HUES64 (cell line): ENCODE data around the gene P2RY1. TPM values are rescaled to one million over a fixed set of nuclear protein-coding genes. Genes with fewer than 3 reads are reported as not detected.
A peak's percentile ranks its signal among the peaks of the same experiment; 100 is the strongest.

Experiments used
- H3K27ac ChIP-seq: 2 replicates; pipeline ENCODE4 v1.7.0; 2013; ENCODE audit warnings: low read depth, low read length, inconsistent platforms
- H3K27me3 ChIP-seq: 2 replicates; pipeline ENCODE4 v1.6.1; 2013; ENCODE audit warnings: mild to moderate bottlenecking, low read length; ENCODE audit not compliant: insufficient read depth
- H3K36me3 ChIP-seq: 2 replicates; pipeline ENCODE4 v1.6.1; 2013; ENCODE audit warnings: mild to moderate bottlenecking, low read length; ENCODE audit not compliant: insufficient read depth
- H3K4me1 ChIP-seq: 2 replicates; pipeline ENCODE4 v1.6.1; 2013; ENCODE audit warnings: mild to moderate bottlenecking, low read length, moderate library complexity; ENCODE audit not compliant: insufficient read depth
- H3K4me3 ChIP-seq: 2 replicates; pipeline ENCODE4 v1.5.1; 2013; ENCODE audit warnings: mild to moderate bottlenecking, low read length, moderate library complexity
- H3K9ac ChIP-seq: 2 replicates; pipeline ENCODE4 v1.6.1; 2013; ENCODE audit warnings: mild to moderate bottlenecking, low read depth, low read length
- H3K9me3 ChIP-seq: 2 replicates; pipeline ENCODE4 v1.6.1; 2013; ENCODE audit warnings: low read depth, low read length; ENCODE audit not compliant: insufficient read depth
- WGBS: fragments of 150-250, 120-280 bp; methylation state at CpG from one replicate; pipeline ENCODE4 v1.1.7; 2013; ENCODE audit warnings: missing lambda C conversion rate; 5-methylcytosine and 5-hydroxymethylcytosine counted together
- polyA plus RNA-seq, 2 experiments: library from polyadenylated mRNA; stranded (reverse); fragments of 50-300 nt; gene quantifications; one replicate each; pipeline ENCODE4 v1.2.3, GENCODE V29; 2013

The P2RY1 gene, protein sequence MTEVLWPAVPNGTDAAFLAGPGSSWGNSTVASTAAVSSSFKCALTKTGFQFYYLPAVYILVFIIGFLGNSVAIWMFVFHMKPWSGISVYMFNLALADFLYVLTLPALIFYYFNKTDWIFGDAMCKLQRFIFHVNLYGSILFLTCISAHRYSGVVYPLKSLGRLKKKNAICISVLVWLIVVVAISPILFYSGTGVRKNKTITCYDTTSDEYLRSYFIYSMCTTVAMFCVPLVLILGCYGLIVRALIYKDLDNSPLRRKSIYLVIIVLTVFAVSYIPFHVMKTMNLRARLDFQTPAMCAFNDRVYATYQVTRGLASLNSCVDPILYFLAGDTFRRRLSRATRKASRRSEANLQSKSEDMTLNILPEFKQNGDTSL
- polyA plus RNA-seq (2013, experiment 1 of 2), result 14.7 TPM
- polyA plus RNA-seq (2013, experiment 2 of 2), result 18.7 TPM

DNA sequence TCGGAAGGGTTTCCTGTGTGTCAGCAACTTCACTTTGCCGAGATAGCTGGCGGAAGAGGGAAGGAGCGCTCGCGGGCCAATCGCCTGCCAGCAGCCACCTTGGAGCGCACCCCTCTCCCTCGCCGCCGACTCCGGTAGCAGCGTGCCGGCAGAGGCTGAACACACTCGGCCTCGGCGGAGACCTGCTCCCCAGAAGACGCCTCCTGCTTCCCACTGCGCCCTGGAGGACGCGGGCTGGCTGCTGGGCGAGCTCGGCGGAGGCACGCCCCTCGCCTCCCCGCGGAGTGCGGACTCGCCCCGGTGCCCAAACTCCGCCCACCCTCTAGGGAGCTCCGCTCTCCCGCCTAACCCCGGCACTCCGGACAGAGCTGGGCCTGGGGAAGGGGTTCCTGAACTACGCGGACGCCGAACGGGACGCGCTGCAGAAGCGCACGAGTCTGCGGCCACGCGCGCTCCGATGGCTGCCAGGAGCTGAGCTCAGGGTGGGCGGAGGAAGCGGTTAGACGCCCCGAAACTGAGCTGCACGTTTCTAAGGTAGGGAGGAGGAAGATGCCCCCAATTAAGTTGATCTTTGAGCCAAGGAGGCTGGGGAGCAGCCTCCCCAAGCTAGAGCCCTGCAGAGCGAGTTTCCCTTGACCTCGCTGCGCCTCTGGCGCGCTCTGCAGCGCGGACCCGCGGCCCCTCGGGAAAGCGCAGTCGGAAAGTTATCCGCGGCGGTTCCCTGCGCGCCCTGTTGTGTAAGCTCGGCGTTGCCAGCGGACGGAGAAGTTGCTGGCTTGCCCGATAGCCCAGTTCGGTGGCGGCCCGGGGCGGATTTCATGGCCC is at the start of gene P2RY1:
P2RY1 (plus strand) TSS at position 356 of the 825 bp plus-strand sequence. CDS start 652 bp downstream, outside the sequence.
- Histone ChIP-seq H3K27me3 (peaks cover 31% of the 10 kb centered on the region), H3K27ac (peak within 1 kb of the TSS; percentile 57), H3K9me3 (no peaks in the 10 kb centered on the region), H3K4me3 (peak within 1 kb of the TSS; percentile 80), H3K9ac (peak within 1 kb of the TSS; percentile 85), H3K4me1 (peaks cover 20% of the 10 kb centered on the region; the same call in 1 of the 2 replicates), H3K36me3 (peaks cover 8% of the 10 kb centered on the region; the same call in 1 of the 2 replicates)
- under 1% methylated on average over 81 of the region's 81 CpGs for WGBS

DNA sequence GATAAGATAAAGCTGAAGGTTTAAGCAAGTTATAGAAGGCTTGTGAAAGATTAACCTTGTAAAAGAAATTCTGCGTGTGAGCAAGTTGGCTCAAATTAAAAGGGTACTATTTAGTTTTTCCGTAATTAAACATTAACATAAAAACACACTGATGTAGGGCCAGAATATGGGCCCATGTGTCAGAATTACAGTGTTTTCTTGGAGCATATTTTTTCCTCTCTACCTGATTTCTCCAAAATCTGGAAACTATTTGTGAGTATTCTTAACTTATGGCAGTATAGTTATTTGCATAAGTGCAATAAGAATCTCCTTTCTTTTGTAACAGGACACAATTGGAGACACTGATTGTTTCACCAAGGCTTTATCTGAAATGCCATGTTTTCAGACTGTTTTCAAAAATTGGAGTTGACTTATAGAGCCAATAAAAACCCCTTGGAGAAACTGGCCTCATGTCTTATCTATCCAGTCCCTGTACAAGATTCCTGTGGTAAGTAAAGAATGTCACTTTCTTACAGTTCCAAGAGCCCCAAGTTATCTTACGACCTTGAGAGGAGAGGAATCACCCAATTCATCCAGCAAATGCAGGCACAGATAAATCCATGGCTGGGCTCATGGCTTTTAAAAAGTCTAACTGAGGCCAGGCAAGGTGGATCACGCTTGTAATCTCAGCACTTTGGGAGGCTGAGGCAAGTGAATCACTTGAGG is 47.8 kb upstream of the P2RY1 start:
- Histone ChIP-seq H3K36me3 (no peaks in the 10 kb centered on the region), H3K27ac (no peak overlapping the region), H3K9ac (no peak overlapping the region), H3K27me3 (no peaks in the 10 kb centered on the region), H3K4me3 (no peak overlapping the region), H3K9me3 (peaks cover 23% of the 10 kb centered on the region), H3K4me1 (no peaks in the 10 kb centered on the region)
- WGBS, result 58% methylated on average over 3 of the region's 4 CpGs

DNA sequence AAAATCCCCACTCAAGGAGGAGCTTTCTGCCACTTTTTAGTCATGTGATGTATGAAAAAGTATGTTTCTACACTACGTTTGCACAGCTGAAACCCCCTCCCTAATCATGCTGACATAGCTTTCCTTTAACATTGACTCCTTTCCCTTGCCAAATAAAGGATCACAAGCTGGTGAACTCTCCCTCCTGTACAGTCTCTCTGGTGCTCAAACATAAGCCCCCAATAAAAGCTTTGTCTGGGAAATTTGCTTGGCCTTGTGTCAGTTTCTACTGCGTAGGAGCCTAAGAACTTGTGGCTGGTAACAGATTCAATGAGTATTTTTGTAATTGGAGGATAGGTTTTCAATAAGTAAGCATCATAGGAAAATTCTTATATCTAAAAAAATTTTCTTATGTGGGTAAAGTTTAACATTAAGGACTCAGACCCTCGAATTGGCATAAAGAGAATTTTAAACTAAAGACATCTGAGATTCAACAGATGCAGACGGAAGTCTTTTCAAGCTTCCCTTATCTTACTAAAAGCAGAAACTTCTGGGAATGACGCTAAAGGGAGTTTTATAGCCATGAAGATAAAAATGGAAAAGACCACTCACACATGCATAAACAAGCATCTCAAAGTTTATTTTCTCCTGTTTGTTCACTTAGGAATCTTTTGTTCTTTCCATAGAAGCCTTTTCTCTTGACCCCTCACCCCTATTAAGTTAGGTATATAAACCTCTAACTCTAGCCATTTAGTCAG is 44.1 kb upstream of the P2RY1 start:
- no peak overlapping the region for H3K27ac ChIP-seq
- H3K36me3 ChIP-seq, result no peaks in the 10 kb centered on the region
- 92% methylated on average over 4 of the region's 5 CpGs for WGBS
- peaks cover 20% of the 10 kb centered on the region for H3K9me3 ChIP-seq
- H3K4me1 ChIP-seq, result no peaks in the 10 kb centered on the region
- H3K9ac ChIP-seq, result no peak overlapping the region
- no peaks in the 10 kb centered on the region for H3K27me3 ChIP-seq
- H3K4me3 ChIP-seq, result no peak overlapping the region

DNA sequence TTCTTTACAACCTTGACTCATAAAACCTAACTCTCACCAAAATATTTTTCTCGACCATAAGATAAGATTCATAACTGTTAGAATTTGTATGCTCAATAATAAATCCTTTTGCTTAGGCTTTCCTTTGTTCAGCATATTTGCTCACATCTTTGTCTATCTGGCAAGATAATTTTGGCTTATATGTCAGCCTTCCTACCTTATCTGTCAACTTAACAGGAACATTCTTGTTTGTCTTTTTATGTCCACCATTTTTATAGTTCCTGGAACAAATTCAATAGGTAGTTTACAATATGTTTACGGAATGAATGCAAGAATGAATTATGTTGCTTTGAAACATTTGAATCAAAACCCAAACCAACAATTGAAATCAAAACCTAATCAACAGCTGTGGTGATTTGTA is 41.0 kb upstream of the P2RY1 start:
- no peak overlapping the region for H3K4me3 ChIP-seq
- no peak overlapping the region for H3K27ac ChIP-seq
- H3K9ac ChIP-seq, result no peak overlapping the region
- H3K4me1 ChIP-seq, result peaks cover 6% of the 10 kb centered on the region; the same call in 1 of the 2 replicates
- 100% methylated on average over 1 of the region's 2 CpGs for WGBS
- no peaks in the 10 kb centered on the region for H3K27me3 ChIP-seq
- H3K36me3 ChIP-seq, result no peaks in the 10 kb centered on the region
- H3K9me3 ChIP-seq, result no peaks in the 10 kb centered on the region

DNA sequence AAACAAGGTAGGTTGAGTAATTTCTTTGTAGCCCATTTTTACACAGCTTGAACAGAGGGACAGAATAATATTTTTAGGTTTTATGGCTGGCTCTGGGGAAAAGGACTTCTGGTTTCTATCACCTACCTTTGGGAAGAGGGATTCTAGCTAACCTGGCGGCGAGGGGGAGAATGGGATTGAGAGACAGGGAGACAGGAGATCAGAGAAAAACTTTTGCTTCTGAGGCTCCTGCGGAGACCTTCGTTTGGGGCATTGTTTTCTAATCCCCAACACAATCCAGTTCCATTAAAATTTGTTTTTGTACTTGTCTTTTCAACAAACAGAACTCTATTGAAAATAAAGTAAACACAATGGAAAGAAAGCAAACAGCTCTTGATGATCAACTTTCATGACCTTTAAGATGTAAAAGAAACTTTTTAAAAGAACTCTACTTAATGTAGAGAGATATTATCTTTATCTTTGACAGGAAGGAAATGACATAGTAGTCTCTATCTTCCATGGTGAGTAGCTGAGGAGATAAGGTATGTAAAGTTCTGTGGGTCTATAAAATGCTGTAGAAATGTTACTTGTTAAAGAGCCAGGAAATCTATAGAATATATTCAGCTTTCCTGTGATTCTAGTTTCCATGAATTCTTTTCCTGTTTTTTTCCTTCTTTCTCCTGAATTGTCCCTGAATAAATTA is 37.0 kb upstream of the P2RY1 start:
- Histone ChIP-seq H3K27me3 (no peaks in the 10 kb centered on the region), H3K9me3 (no peaks in the 10 kb centered on the region), H3K27ac (no peak overlapping the region), H3K36me3 (no peaks in the 10 kb centered on the region), H3K4me3 (no peak overlapping the region), H3K4me1 (peaks cover 6% of the 10 kb centered on the region; the same call in 1 of the 2 replicates), H3K9ac (no peak overlapping the region)
- WGBS, result 60% methylated on average over 4 of the region's 4 CpGs

DNA sequence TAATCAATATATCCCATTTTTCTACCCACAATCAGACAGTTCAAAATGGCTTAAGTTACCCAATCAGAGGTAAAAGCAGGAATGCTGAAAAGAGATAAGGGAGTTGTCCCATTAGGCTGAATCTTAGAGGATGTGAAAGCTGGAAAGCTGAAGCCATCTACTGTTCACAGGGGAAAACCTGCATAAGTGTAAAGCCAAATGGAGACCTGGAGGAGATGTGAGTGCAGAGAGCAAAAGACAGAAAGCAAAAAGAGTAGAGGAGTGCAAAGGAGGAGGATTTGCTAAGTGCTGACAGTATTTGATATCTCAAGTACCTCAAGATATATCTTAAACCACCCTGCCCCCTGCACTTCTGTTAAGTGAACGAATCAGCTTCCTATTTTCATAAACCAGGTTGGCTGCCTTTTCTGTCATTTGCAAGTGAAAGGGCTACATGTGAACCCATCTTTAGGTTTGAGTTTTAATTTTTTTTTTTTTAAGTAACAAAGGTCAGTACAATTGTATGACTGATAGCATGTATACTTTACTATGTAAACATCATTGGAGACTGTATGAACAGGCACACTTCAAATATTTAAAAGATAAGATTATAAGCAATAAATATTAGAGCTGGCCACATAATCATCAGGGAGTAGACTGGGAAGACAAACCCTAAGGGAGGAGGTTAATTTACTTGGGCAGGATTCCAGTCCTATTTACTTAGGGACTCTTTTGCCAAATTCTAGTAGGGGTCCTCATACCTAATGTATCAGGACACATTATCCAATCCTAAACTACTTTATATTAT is 22.8 kb upstream of the P2RY1 start:
- Histone ChIP-seq H3K4me1 (no peaks in the 10 kb centered on the region), H3K27ac (no peak overlapping the region), H3K9ac (no peak overlapping the region), H3K9me3 (no peaks in the 10 kb centered on the region), H3K27me3 (no peaks in the 10 kb centered on the region), H3K4me3 (no peak overlapping the region), H3K36me3 (no peaks in the 10 kb centered on the region)
- 100% methylated on average over 1 of the region's 1 CpG for WGBS

DNA sequence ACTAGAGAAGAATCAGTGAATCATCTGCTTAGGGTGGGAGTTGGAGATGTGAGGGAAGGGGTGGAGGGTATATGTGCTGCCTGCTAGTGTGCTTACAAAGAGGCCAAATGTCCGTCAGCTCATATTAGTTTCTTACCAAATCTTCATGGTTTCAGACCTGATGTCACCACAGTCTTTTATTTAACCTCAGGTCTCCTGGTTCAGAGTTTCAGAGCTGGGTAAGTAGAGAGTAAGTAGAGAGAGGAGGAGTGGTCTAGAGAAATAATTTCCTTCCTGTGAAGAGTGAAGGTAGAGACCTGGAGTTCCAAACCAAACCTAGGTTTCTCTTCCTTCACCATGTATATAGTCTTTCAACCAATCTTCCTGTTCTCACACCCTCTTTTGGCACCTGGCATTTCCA is 17.5 kb upstream of the P2RY1 start:
- 100% methylated on average over 1 of the region's 1 CpG for WGBS
- H3K9me3 ChIP-seq, result no peaks in the 10 kb centered on the region
- H3K9ac ChIP-seq, result no peak overlapping the region
- H3K4me1 ChIP-seq, result no peaks in the 10 kb centered on the region
- no peak overlapping the region for H3K27ac ChIP-seq
- no peaks in the 10 kb centered on the region for H3K36me3 ChIP-seq
- no peak overlapping the region for H3K4me3 ChIP-seq
- H3K27me3 ChIP-seq, result no peaks in the 10 kb centered on the region

DNA sequence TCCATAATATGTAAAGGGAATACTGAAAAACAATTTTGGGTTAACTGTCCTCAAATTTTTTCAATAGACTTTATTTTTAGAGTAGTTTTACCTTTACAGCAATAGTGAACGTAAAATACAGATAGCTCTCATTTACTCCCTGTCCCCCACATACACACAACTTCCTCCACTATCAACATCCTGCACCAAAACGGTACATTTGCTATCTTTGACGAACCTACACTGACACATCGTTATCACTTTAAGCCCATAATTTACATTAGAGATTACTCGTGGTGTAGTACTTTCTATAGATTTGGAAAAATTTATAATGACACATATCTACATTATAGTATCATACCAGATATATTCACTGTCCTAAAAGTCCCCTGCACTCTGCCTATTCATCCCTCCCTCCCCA is 16.9 kb upstream of the P2RY1 start:
- H3K9ac ChIP-seq, result no peak overlapping the region

DNA sequence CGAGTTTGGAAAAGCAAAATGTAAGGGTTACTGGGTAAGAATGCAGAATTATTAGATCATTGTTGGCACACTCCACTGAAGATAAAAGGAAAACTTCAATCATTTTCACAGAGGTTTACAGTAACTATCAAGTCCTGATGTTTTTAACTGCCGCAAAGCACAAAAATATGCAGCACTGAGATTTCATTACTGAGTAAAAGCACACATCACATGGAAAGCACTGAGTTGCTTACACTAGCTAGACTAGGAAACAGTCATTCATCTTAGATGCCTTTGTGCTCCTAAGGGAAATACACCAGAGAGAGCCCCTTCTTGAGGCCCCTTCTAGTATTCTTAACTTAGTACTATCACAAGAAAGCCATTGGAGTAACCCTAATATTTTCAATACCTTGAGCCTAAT is 11.8 kb upstream of the P2RY1 start:
- 95% methylated on average over 2 of the region's 2 CpGs for WGBS
- H3K27me3 ChIP-seq, result no peaks in the 10 kb centered on the region
- no peaks in the 10 kb centered on the region for H3K4me1 ChIP-seq
- H3K4me3 ChIP-seq, result no peak overlapping the region
- no peak overlapping the region for H3K9ac ChIP-seq
- no peaks in the 10 kb centered on the region for H3K9me3 ChIP-seq
- no peak overlapping the region for H3K27ac ChIP-seq
- H3K36me3 ChIP-seq, result no peaks in the 10 kb centered on the region

More for the DNA sequence above, 16.9 kb upstream of the P2RY1 start:
- Histone ChIP-seq H3K27ac (no peak overlapping the region), H3K4me3 (no peak overlapping the region), H3K4me1 (no peaks in the 10 kb centered on the region), H3K36me3 (no peaks in the 10 kb centered on the region), H3K9me3 (no peaks in the 10 kb centered on the region), H3K27me3 (no peaks in the 10 kb centered on the region)
- WGBS, result 91% methylated on average over 4 of the region's 5 CpGs
